MG63 (cell line): ENCODE results near the gene ALPK3. TPM values are rescaled to one million over a fixed set of nuclear protein-coding genes. Genes with fewer than 3 reads are reported as not detected.

Experiments used
- DNase-seq: peaks from one replicate; pipeline ENCODE4 v3.0.0-alpha.2; 2020
- H3K27me3 ChIP-seq: fragments of 250-450 bp; sonication (Bioruptor Pico); 2 replicates; pipeline ENCODE4 v1.5.1; 2020; ENCODE audit warnings: mild to moderate bottlenecking, moderate library complexity
- H3K36me3 ChIP-seq: fragments of 250-450 bp; sonication (Bioruptor Pico); 2 replicates; pipeline ENCODE4 v1.5.1; 2020; ENCODE audit warnings: mild to moderate bottlenecking, moderate library complexity
- H3K4me3 ChIP-seq: fragments of 250-450 bp; sonication (Bioruptor Pico); 2 replicates; pipeline ENCODE4 v1.5.1; 2020; ENCODE audit warnings: mild to moderate bottlenecking, moderate library complexity
- H3K9me3 ChIP-seq: fragments of 250-450 bp; sonication (Bioruptor Pico); 2 replicates; pipeline ENCODE4 v1.5.1; 2020; ENCODE audit warnings: mild to moderate bottlenecking, moderate library complexity
- total RNA-seq: library from RNA; depleted of rRNA; stranded (reverse); fragments of >200 nt; shearing (Covaris generic); gene quantifications from 2 replicates; pipeline ENCODE4 v1.2.3, GENCODE V29; 2014; ENCODE audit warnings: low replicate concordance

The ALPK3 gene
- total RNA-seq, 1 experiment from 2014 or later: 1.1 TPM

DNA sequence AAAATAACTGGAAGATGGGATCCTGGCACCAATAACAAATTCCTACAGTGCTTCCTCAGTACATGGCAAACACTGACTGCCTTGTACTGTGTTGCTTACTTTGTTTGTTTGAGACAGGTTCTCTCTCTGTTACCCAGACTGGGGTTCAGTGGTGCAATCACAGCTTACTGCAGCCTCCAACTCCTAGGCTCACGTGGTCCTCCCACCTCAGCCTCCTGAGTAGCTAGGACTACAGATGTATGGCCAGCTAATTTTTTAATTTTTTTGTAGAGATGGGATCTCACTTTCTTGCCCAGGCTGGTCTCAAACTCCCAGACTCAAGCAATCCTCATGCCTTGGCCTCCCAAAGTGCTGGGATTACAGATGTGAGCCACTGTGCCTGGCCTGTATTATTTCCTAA is 3.7 kb upstream of the ALPK3 start:
- Histone ChIP-seq H3K4me3 (no peak overlapping the region), H3K9me3 (no peaks in the 10 kb centered on the region), H3K36me3 (peaks cover 6% of the 10 kb centered on the region), H3K27me3 (no peaks in the 10 kb centered on the region)
- no peak for DNase-seq

DNA sequence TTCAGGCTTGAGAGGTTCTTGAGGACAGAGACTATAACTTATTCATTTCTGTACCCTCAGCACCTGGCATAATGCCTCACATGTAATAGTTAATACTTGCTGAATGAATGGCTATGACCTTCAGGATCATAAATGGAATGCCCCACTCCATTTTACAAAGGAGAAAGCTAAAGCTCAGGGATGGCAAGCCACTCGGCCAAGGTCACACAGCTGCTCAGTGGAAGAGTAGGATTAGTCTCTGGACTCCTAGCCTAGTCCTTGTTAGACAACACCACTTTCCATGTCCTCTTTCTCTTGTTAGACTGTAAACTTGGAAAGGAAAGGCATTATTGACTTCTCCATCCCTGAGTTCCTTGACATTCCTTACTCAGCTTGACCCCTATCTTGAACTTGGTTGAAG is 3.2 kb upstream of the ALPK3 start:
- H3K9me3 ChIP-seq: no peaks in the 10 kb centered on the region
- H3K27me3 ChIP-seq: no peaks in the 10 kb centered on the region
- DNase-seq: no peak
- H3K36me3 ChIP-seq: peaks cover 1% of the 10 kb centered on the region
- no peak overlapping the region for H3K4me3 ChIP-seq

- Histone ChIP-seq H3K9me3 (no peaks in the 10 kb centered on the region), H3K36me3 (no peaks in the 10 kb centered on the region; the same call in 1 of the 2 replicates)
- DNase-seq: no peak
Measured at GRCh38 chr15:84814916-84815315, 2.2 kb upstream of the ALPK3 start.

DNA sequence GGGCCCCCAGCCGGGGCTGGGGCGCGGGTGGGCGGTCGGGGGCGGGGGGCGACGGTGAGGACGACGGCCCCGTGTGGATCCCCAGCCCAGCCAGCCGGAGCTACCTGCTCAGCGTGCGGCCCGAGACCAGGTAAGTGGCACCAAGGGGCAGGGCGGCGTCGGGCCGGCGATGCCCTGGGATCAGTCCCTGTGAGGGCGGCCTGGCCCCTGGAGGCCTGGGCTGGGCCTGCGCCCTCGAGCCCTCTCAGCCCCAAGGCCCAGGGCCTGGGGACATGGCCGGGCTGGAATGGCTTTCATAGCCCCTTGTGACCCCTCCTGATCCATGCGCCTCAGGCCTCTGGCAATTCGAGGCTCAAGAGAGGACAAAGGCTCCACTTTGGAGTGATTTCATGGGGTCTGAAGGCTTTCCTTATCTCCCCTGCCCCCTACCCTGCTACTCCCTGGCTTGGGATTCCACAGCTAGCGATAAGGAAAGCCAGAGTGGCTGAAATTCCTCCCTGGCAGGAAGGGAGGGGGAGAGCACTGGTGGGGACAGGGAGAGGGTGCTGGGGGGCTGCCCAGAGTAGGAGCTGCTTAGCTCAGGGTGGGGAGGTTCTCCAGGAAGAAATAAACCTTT is 418 bp downstream of the ALPK3 start:
- Histone ChIP-seq H3K4me3 (no peak overlapping the region), H3K9me3 (no peaks in the 10 kb centered on the region), H3K36me3 (no peaks in the 10 kb centered on the region), H3K27me3 (no peaks in the 10 kb centered on the region)
- no peak for DNase-seq

More at GRCh38 chr15:84814916-84815315, 2.2 kb upstream of the ALPK3 start:
- H3K27me3 ChIP-seq: no peaks in the 10 kb centered on the region
- no peak overlapping the region for H3K4me3 ChIP-seq

GRCh38 chr15:84818261-84819131 is 1.3 kb downstream of the ALPK3 start:
- H3K27me3 ChIP-seq: no peaks in the 10 kb centered on the region
- no peak overlapping the region for H3K4me3 ChIP-seq
- no peaks in the 10 kb centered on the region for H3K9me3 ChIP-seq
- no peaks in the 10 kb centered on the region for H3K36me3 ChIP-seq
- no peak for DNase-seq

GRCh38 chr15:84819291-84819768 is 2.2 kb downstream of the ALPK3 start:
- Histone ChIP-seq H3K36me3 (no peaks in the 10 kb centered on the region), H3K27me3 (no peaks in the 10 kb centered on the region), H3K4me3 (no peak overlapping the region), H3K9me3 (no peaks in the 10 kb centered on the region)
- DNase-seq: no peak

- Histone ChIP-seq H3K9me3 (no peaks in the 10 kb centered on the region), H3K4me3 (no peak overlapping the region), H3K27me3 (no peaks in the 10 kb centered on the region), H3K36me3 (no peaks in the 10 kb centered on the region)
- DNase-seq: no peak
Measured at GRCh38 chr15:84819791-84820190, 2.6 kb downstream of the ALPK3 start.

GRCh38 chr15:84821501-84822021 is 4.4 kb downstream of the ALPK3 start:
- H3K27me3 ChIP-seq: no peaks in the 10 kb centered on the region
- DNase-seq: no peak
- no peak overlapping the region for H3K4me3 ChIP-seq
- no peaks in the 10 kb centered on the region for H3K9me3 ChIP-seq
- no peaks in the 10 kb centered on the region for H3K36me3 ChIP-seq

GRCh38 chr15:84822653-84823281 is 5.6 kb downstream of the ALPK3 start:
- no peak overlapping the region for H3K4me3 ChIP-seq
- no peaks in the 10 kb centered on the region for H3K9me3 ChIP-seq
- no peak for DNase-seq
- H3K27me3 ChIP-seq: no peaks in the 10 kb centered on the region
- H3K36me3 ChIP-seq: no peaks in the 10 kb centered on the region

GRCh38 chr15:84823282-84823878 is 6.2 kb downstream of the ALPK3 start:
- no peaks in the 10 kb centered on the region for H3K27me3 ChIP-seq
- H3K4me3 ChIP-seq: no peak overlapping the region
- no peaks in the 10 kb centered on the region for H3K9me3 ChIP-seq
- H3K36me3 ChIP-seq: no peaks in the 10 kb centered on the region
- no peak for DNase-seq

DNA sequence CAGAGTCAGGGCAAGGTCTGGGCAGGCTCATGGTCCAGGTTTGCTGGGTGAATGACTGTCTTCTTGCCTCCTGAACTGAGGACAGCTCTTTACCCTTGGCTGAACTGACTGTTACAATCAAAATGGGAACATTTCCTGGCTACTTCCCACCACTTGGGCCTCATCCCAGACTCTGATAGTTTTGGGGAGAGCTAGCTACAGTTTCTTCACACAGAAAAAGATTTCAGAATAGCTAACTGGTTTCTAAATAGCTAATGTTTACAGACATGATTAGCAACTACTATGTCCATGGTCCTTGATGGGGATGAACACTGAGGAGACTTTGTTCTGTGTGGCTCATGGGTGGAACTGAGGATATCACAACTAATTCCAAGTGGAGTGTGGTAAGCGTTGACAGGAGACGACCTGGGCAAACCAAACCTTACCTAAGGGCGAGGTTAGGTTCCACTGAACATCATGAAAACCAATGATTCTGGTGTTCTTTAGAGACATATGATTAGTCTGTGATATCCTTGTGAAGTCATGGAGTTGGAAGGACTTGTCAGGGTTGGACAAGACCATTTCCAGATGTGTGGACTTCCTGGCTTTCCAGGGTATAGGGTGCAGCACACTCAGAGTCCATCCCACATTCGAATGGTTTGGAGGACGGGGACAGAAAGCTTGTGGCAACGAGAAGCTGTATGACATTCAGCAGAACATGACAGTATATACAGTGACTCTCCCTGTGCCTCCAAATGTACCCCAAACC is 7.3 kb downstream of the ALPK3 start:
- H3K27me3 ChIP-seq: no peaks in the 10 kb centered on the region
- H3K9me3 ChIP-seq: no peaks in the 10 kb centered on the region
- H3K36me3 ChIP-seq: no peaks in the 10 kb centered on the region
- H3K4me3 ChIP-seq: no peak overlapping the region
- no peak for DNase-seq

DNA sequence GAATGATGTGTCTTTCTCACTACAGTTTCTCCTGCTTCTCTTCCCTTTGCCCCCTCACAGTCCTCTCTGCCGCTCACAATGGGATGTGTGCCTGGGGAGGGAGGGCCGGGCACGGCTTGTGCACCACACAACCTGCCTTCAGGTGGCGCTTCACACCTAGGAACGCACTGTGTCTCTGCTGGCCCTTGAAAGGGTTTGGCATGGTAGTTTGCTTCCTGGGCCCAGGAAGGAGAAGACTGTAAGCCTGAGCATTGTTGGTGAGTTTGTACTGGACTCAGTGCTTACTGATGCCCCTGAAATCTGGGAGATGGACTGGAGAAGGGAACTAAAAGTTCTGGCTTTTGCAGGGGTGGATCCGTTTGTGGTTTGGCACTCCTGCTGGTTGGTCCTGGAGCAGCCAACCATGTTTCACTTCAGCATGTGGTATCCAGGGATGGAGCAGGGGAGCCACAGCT is 9.2 kb downstream of the ALPK3 start:
- Histone ChIP-seq H3K9me3 (no peaks in the 10 kb centered on the region), H3K36me3 (no peaks in the 10 kb centered on the region), H3K4me3 (no peak overlapping the region), H3K27me3 (no peaks in the 10 kb centered on the region)
- peak; percentile 38 for DNase-seq

DNA sequence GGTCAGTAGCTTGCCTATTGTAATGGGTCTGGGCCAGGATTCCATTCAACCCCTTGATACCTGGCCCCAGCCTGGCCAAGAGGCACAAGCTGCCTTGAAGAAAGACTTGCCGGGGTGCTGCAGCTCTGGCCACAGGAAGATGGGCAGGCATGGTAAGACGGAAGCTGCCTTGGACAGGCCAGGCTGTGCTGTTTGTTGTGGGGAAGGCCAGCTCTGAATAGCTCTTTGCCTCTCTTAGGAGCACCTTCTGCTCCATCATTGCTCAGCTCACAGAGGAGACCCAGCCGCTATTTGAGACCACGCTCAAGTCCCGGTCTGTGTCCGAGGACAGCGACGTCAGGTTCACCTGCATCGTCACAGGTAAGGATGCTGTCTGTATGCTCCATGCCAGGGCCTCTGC is 10.1 kb downstream of the ALPK3 start:
- Histone ChIP-seq H3K9me3 (no peaks in the 10 kb centered on the region), H3K4me3 (no peak overlapping the region), H3K36me3 (no peaks in the 10 kb centered on the region), H3K27me3 (no peaks in the 10 kb centered on the region)
- DNase-seq: no peak

DNA sequence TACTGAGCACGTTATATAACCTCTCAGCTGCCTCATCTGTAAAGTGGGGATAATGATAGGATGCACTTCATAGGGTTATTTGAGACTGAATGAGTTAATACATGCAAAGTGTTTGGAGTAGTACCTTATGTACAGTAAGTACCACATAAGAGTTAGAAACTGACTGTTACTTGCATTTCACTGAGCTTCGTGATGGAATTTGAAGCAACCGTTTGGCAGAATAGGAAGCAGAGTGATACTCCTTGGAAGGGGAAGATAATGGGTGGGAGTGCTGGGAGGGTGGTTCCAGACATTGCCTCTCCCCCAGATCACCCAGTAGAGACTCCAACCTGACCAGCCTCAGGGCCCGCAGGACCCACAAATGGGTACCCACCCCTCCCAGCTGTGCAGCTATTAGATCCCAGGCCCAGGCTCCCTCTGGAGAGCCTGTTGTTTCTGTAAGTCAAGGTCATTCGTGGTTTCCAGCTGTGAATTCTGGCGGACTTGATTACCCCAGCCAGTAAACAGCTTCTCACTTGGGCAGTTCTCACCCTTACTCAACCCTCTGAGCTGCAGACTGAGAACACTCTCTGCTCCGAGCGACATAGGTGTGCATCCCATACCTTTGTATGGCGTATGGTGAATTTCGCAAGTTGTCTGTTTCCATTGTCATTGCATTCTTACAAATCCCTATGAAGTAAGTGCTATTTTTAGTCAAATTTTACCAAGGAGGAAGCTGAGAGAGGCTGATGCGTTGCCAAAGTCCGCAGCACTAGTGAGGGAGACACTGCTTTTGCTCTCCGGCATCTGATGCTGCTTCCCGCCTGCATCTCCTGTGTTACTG is 11.1 kb downstream of the ALPK3 start:
- H3K27me3 ChIP-seq: no peaks in the 10 kb centered on the region
- DNase-seq: no peak
- H3K36me3 ChIP-seq: no peaks in the 10 kb centered on the region
- no peaks in the 10 kb centered on the region for H3K9me3 ChIP-seq
- no peak overlapping the region for H3K4me3 ChIP-seq

DNA sequence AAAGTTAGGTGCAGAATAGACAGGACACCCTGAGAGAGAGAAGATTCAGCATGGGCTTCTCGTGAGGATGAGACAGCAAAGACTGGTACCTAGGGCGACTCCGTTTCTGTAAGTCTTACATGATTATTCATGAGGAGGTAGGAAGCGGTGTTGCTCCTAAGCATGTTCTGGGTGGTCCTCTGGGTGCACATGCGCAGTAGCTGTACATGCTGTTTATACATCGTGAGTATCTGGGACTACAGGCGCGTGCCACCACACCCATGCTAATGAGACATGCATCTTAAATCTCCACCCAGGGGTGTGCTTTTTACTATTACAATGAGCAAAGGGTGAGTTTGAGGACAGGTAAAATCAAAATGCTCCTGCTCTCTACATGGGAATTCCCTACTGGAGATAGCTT is 12.3 kb downstream of the ALPK3 start:
- Histone ChIP-seq H3K9me3 (no peaks in the 10 kb centered on the region), H3K36me3 (no peaks in the 10 kb centered on the region), H3K4me3 (no peak overlapping the region), H3K27me3 (no peaks in the 10 kb centered on the region)
- DNase-seq: no peak
